Psoas muscle (tissue), 8 donors: ENCODE results near the gene KCNQ5. TPM values are rescaled to one million over a fixed set of nuclear protein-coding genes. Genes with fewer than 3 reads are reported as not detected.
A peak's percentile ranks its signal among the peaks of the same experiment; 100 is the strongest.
"Not testable (repeated sequence)": the region's sequence is repeated elsewhere in the genome, so short reads cannot be mapped to it uniquely, and the experiment has no call there.

Experiments
- ATAC-seq, 4 donors: fragments of 200-7000 bp; cut with Tn5 transposase; one replicate each; pipeline ENCODE4 v1.9.1; 2020; ENCODE audit warnings: moderate library complexity in 3 of 4, mild to moderate bottlenecking in 2 of 4
- DNase-seq, 2 donors: peaks; one replicate each; pipeline ENCODE4 v3.0.0-alpha.2; 2020
- H3K27ac ChIP-seq: fragments of 200-600 bp; one replicate; pipeline ENCODE4 v1.8.0; 2022
- H3K27me3 ChIP-seq, 3 donors: fragments of 200-600 bp in 1 of 3; one replicate each; pipeline versions ENCODE4 v1.6.1 to v1.8.0; 2013 to 2022; ENCODE audit warnings: low read length in 2 of 3, mild to moderate bottlenecking in 2 of 3, moderate library complexity in 1 of 3; ENCODE audit not compliant: insufficient read depth in 3 of 3
- H3K36me3 ChIP-seq, 2 donors: fragments of 200-600 bp in 1 of 2; one replicate each; pipeline versions ENCODE4 v1.6.1 to v1.8.0; 2013 to 2022; ENCODE audit warnings: low read depth in 1 of 2, mild to moderate bottlenecking in 1 of 2, moderate library complexity in 1 of 2; ENCODE audit not compliant: insufficient read depth in 1 of 2
- H3K4me1 ChIP-seq: fragments of 200-600 bp; one replicate; pipeline ENCODE4 v1.8.0; 2022
- H3K4me3 ChIP-seq: fragments of 200-600 bp; one replicate; pipeline ENCODE4 v1.8.0; 2022; ENCODE audit warnings: mild to moderate bottlenecking
- H3K9me3 ChIP-seq: fragments of 200-600 bp; one replicate; pipeline ENCODE4 v1.8.0; 2022
- WGBS, 3 donors: extraction: QIAGEN DNeasy Blood & Tissue Kit; methylation state at CpG; one replicate each; pipeline versions ENCODE4 v1.1.6 to v1.1.7; 2013; 5-methylcytosine and 5-hydroxymethylcytosine counted together
- intact Hi-C, 2 donors: fragments of 100-400 bp; cut with DNase I; formaldehyde crosslinking; loops; one replicate each; pipeline versions ENCODE4 v1.11.0 to v1.14.2; 2022
- long read RNA-seq, 2 donors: library from polyadenylated mRNA; unstranded; transcript quantifications; one replicate each; pipeline ENCODE4 v2.0.0, GENCODE V29; 2021
- polyA plus RNA-seq, 3 donors: library from polyadenylated mRNA; stranded (reverse); fragments of 200-250 nt; gene quantifications; one replicate each; pipeline ENCODE4 v1.2.3, GENCODE V29; 2013
- total RNA-seq, 4 donors: library from RNA; stranded (reverse); fragmentation: NEBNext Ultra II Directional in 2 of 4; extraction: Animal tissue kit (Norgen Biotek cat#: 25700) in 2 of 4; gene quantifications; one replicate each; pipeline versions ENCODE4 v1.2.1 to v1.2.4, GENCODE V29; 2021 to 2023
- TF ChIP-seq, protein P1 (sequence below): fragments of 200-600 bp; IDR thresholded peaks from one replicate; pipeline ENCODE4 v1.8.0; 2022; ENCODE audit warnings: antibody characterized with exemption
- donor health status: healthy with polysubstance abuse.
- donor health status: DM: no; HTN: no; CAD: no; lungs with moderate emphysema.
- donor health status: Bipolar disorder and iron deficiency.
- donor health status: healthy.
- donor health status: DM: yes; HTN: yes; CAD: no.
- donor health status: DM: no; HTN: no; CAD: no.
- donor health status: DM: no; HTN: no; CAD: no.
- donor health status: DM: yes; HTN: yes; CAD: no.

The KCNQ5 gene
- total RNA-seq (10 to 100 TPM; 25.7 to 90.7 (median 73.3) TPM), polyA plus RNA-seq (10 to 100 TPM in 1 of 3 donors, 1 to 10 TPM in 2; 4.4 to 10.6 (median 5.6) TPM)
- long read RNA-seq, donor 1, partial matches to known transcripts, result 6 of 8 reads
- long read RNA-seq, donor 1, other reads (novel, unspliced or antisense), result 2 of 8 reads
- long read RNA-seq, donor 2, partial matches to known transcripts, result 2 of 16 reads
- long read RNA-seq, donor 2, other reads (novel, unspliced or antisense), result 14 of 16 reads

DNA sequence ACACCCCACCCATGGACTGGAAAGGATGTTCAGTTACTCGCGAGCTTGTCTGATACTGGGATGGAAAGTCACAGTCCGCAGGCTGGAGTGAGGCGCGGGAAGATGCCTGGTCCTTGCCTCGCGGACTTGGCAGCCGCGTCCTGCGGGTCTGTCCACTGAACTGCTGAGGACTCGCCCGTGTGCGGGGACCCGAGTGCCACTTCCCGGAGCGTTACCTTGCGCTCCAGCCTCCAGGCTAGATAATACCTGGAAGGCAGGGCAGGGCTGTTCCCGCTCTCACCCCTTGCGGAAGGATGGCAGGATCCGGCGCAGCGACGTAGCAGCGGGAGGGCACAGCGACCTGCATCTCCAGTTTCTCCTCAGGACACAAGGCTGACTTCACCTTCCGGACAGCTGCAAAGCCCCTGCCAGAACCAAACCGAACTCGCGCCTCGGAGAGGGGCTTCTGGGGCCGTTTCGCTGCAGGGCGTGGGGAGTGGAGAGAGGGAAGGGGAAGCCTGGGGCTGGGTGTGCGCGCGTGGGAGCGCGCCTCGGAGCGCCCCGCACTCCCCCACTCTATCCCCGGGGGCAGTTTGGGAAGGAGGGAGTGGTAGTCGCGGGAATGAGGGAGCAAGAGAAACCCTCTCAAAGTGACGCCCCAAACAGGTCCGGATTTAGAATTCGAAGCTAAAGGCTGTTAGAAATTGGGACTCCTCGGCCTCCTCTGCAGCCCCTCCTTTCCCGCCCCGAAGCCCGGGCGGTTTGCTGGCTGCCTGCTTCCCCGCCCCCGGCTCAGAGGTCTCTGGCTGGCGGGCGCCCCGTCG lies at the start of gene KCNQ5:
TSS of gene KCNQ5 (plus strand) at position 774 of the 803 bp plus-strand sequence.
- Histone ChIP-seq H3K4me3 (peak within 1 kb of the TSS; percentile 86), H3K4me1 (peaks cover 17% of the 10 kb centered on the region), H3K9me3 (no peaks in the 10 kb centered on the region), H3K27me3 (no peaks in the 10 kb centered on the region), H3K36me3 (peaks cover 0 to 3% of the 10 kb centered on the region in 2 donors), H3K27ac (peak within 1 kb of the TSS; percentile 88)
- ATAC-seq (peak; percentile 53 to 65 (median 59)), DNase-seq (peak; percentile 26 to 70)
- WGBS, 3 donors, result 0 to 1% (median 1%) methylated on average over 53 to 58 of the region's 58 CpGs
- TF ChIP-seq, protein P1, sequence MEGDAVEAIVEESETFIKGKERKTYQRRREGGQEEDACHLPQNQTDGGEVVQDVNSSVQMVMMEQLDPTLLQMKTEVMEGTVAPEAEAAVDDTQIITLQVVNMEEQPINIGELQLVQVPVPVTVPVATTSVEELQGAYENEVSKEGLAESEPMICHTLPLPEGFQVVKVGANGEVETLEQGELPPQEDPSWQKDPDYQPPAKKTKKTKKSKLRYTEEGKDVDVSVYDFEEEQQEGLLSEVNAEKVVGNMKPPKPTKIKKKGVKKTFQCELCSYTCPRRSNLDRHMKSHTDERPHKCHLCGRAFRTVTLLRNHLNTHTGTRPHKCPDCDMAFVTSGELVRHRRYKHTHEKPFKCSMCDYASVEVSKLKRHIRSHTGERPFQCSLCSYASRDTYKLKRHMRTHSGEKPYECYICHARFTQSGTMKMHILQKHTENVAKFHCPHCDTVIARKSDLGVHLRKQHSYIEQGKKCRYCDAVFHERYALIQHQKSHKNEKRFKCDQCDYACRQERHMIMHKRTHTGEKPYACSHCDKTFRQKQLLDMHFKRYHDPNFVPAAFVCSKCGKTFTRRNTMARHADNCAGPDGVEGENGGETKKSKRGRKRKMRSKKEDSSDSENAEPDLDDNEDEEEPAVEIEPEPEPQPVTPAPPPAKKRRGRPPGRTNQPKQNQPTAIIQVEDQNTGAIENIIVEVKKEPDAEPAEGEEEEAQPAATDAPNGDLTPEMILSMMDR, result no peak
- intact Hi-C loops, result loop anchor here (2.0 to 10.0 kb wide), 7 partner anchors 123 to 511 kb away; no protein-coding TSS in a partner anchor

DNA sequence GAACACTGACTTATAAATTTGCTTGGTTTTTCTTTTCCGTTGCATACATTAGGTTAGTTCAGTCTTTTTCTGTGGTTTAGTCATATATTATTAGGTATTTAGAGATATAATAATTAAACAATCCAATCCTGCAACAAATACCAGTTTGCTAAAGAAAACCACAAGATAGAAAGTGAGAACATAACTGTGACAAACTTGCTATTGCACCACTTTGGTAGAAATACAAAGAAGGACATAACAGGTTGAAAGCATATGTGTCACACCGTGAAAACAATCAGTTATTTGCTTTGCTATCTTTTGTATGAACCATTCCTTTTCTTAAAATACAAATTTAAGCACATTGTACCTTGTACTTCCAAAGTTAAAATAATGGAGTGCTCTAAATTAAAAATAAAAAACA lies 42.0 kb upstream of the KCNQ5 start:
- ATAC-seq (no peak), DNase-seq (no peak)
- 85 to 89% (median 86%) methylated on average over 2 of the region's 2 CpGs for WGBS, 3 donors
- intact Hi-C loops, result loop anchor here in 1 of 2 donors (10.0 kb wide), 1 partner anchor 165 kb away; no protein-coding TSS in a partner anchor
- Histone ChIP-seq H3K27ac (no peak overlapping the region), H3K4me1 (no peaks in the 10 kb centered on the region), H3K4me3 (no peak overlapping the region), H3K27me3 (no peaks in the 10 kb centered on the region), H3K9me3 (no peaks in the 10 kb centered on the region), H3K36me3 (no peaks in the 10 kb centered on the region)
- TF ChIP-seq, protein P1, result no peak

DNA sequence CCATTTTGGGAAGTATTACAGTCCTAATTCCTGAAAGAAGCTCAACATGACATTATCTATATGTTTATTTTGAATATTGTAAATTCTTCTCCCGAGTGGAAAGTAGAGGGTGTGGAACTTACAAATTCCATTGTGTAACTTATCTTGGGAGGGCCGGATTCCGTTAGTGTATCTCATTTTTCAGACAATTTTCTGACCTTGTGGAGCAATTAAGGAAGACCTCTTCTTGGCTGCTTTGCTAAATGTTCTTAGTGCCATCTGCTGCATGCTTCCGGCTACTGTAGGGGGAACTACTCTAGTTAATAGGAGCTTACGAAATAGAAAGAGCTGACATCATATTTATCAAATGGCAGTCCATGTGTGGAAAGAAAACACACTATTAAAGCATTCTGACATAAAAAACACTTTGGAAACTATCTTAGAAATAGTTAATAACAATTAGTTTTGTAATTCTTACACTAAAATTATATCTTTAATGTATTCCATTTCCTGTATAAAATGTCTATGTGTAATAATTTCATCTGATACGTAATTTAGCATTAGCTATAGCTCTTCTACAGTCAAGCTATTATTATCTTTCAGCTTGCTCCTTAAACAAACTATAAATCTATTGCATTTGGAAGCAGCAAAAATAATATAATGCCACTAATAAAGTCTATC lies 41.5 kb upstream of the KCNQ5 start:
- WGBS, 3 donors, result 22 to 29% (median 23%) methylated on average over 6 of the region's 6 CpGs
- Histone ChIP-seq H3K27ac (no peak overlapping the region), H3K4me3 (no peak overlapping the region), H3K4me1 (no peaks in the 10 kb centered on the region), H3K27me3 (no peaks in the 10 kb centered on the region), H3K9me3 (no peaks in the 10 kb centered on the region), H3K36me3 (no peaks in the 10 kb centered on the region)
- intact Hi-C loops, result loop anchor here in 1 of 2 donors (10.0 kb wide), 1 partner anchor 166 kb away; no protein-coding TSS in a partner anchor
- ATAC-seq (peak in 1 of 4 donors; percentile 62), DNase-seq (no peak)
- TF ChIP-seq, protein P1, result peak; percentile 30

DNA sequence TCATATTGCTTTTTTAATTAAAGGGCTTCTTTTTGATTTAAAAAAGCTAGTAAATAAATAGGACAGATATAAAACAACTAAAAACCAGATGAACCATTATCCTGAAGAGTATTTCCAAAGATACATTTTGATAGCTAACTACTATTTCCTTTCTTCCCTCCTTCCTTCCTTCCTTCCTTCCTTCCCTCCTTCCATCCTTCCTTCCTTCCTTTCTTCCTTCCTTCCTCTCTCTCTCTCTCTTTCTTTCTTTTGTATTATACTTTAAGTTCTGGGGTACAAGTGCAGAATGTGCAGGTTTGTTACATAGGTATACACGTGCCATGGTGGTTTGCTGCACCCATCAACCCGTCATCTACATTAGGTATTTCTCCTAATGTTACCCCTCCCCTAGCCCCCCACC lies 40.9 kb upstream of the KCNQ5 start:
- H3K27ac ChIP-seq, H3K9me3 ChIP-seq, H3K4me3 ChIP-seq, H3K4me1 ChIP-seq, H3K27me3 ChIP-seq, ATAC-seq, DNase-seq, H3K36me3 ChIP-seq: not testable (repeated sequence)
- WGBS, 3 donors, result 72 to 89% (median 85%) methylated on average over 2 of the region's 2 CpGs
- intact Hi-C loops, result loop anchor here in 1 of 2 donors (10.0 kb wide), 1 partner anchor 166 kb away; no protein-coding TSS in a partner anchor
